HepG2 (cell line): ENCODE data around the gene SAMD10. TPM values are rescaled to one million over a fixed set of nuclear protein-coding genes. Genes with fewer than 3 reads are reported as not detected.

Experiments
- FOXC1 ChIP-seq: sonication (generic); formaldehyde crosslinking; IDR thresholded peaks from 2 replicates; pipeline ENCODE4 v1.8.0; 2022; ENCODE audit warnings: mild to moderate bottlenecking, missing genetic modification reagents, borderline replicate concordance
- GATA4 ChIP-seq: sonication (generic); IDR thresholded peaks from 2 replicates; pipeline ENCODE4 v1.6.1; 2016; ENCODE audit warnings: antibody characterized with exemption, low read depth, borderline replicate concordance
- MTF2 ChIP-seq: sonication (generic); formaldehyde crosslinking; IDR thresholded peaks from 2 replicates; pipeline ENCODE4 v1.5.0; 2020; ENCODE audit warnings: missing genetic modification reagents, borderline replicate concordance
- NPAS2 ChIP-seq: sonication (generic); formaldehyde crosslinking; IDR thresholded peaks from 2 replicates; pipeline ENCODE4 v1.8.0; 2022; ENCODE audit warnings: mild to moderate bottlenecking, missing genetic modification reagents, borderline replicate concordance
- RAD21 ChIP-seq: fragments of 450-650 bp; formaldehyde crosslinking; IDR thresholded peaks from 2 replicates; pipeline ENCODE4 v1.5.0; 2020; ENCODE audit warnings: mild to moderate bottlenecking
- RFX1 ChIP-seq: fragments of 450-650 bp; IDR thresholded peaks from 2 replicates; pipeline ENCODE4 v1.6.1; 2017
- SKI ChIP-seq: fragments of 450-650 bp; IDR thresholded peaks from one replicate; pipeline ENCODE4 v1.6.1; 2018; ENCODE audit warnings: mild to moderate bottlenecking; ENCODE audit not compliant: partially characterized antibody
- TAF1 ChIP-seq: sonication (generic); formaldehyde crosslinking; IDR thresholded peaks from 2 replicates; pipeline ENCODE4 v1.4.0; 2020; ENCODE audit warnings: missing genetic modification reagents
- TCF12 ChIP-seq, 2 experiments: fragments of 450-650 bp in 1 of 2; sonication (generic) in 1 of 2; formaldehyde crosslinking in 1 of 2; IDR thresholded peaks; 2 replicates each; pipeline versions ENCODE4 v1.6.1 to v1.8.0; 2017 to 2022; ENCODE audit warnings: antibody characterized with exemption in 1 of 2, mild to moderate bottlenecking in 1 of 2, missing genetic modification reagents in 1 of 2, moderate library complexity in 1 of 2
- THAP7 ChIP-seq: sonication (generic); formaldehyde crosslinking; IDR thresholded peaks from 2 replicates; pipeline ENCODE4 v1.8.1; 2023; ENCODE audit warnings: mild to moderate bottlenecking, missing genetic modification reagents
- THAP8 ChIP-seq: sonication (generic); formaldehyde crosslinking; IDR thresholded peaks from 2 replicates; pipeline ENCODE4 v1.5.1; 2020; ENCODE audit warnings: missing genetic modification reagents, mild to moderate bottlenecking, borderline replicate concordance
- TOPORS ChIP-seq: sonication (generic); formaldehyde crosslinking; IDR thresholded peaks from 2 replicates; pipeline ENCODE4 v1.8.0; 2023; ENCODE audit warnings: mild to moderate bottlenecking, missing genetic modification reagents
- U2AF1 ChIP-seq: fragments of 200-400 bp; formaldehyde crosslinking; optimal IDR thresholded peaks from 2 replicates; pipeline ENCODE3; 2017; ENCODE audit warnings: mild to moderate bottlenecking, low read depth, low read length
- ZBTB25 ChIP-seq: IDR thresholded peaks from 2 replicates; pipeline ENCODE4 v1.6.1; 2018; ENCODE audit warnings: missing genetic modification reagents
- ZFP37 ChIP-seq: sonication (generic); formaldehyde crosslinking; IDR thresholded peaks from 2 replicates; pipeline ENCODE4 v1.4.0; 2020; ENCODE audit warnings: missing genetic modification reagents, borderline replicate concordance
- ZFP91 ChIP-seq: sonication (generic); formaldehyde crosslinking; IDR thresholded peaks from 2 replicates; pipeline ENCODE4 v1.9.0; 2022; ENCODE audit warnings: missing genetic modification reagents, mild to moderate bottlenecking, borderline replicate concordance
- ZNF292 ChIP-seq: sonication (generic); formaldehyde crosslinking; IDR thresholded peaks from 2 replicates; pipeline ENCODE4 v1.8.1; 2022; ENCODE audit warnings: mild to moderate bottlenecking, low read depth, missing genetic modification reagents, borderline replicate concordance
- ZNF562 ChIP-seq: sonication (generic); formaldehyde crosslinking; IDR thresholded peaks from 2 replicates; pipeline ENCODE4 v1.8.0; 2022; ENCODE audit warnings: missing genetic modification reagents, borderline replicate concordance
- ZNF687 ChIP-seq: sonication (generic); formaldehyde crosslinking; IDR thresholded peaks from 2 replicates; pipeline ENCODE4 v1.5.1; 2020; ENCODE audit warnings: mild to moderate bottlenecking, missing genetic modification reagents, moderate library complexity
- ZNF709 ChIP-seq: sonication (generic); formaldehyde crosslinking; IDR thresholded peaks from 2 replicates; pipeline ENCODE4 v1.5.0; 2020; ENCODE audit warnings: mild to moderate bottlenecking, missing genetic modification reagents
- ZNF850 ChIP-seq: sonication (generic); formaldehyde crosslinking; conservative IDR thresholded peaks from 2 replicates; pipeline ENCODE4 v1.9.0; 2021; ENCODE audit warnings: mild to moderate bottlenecking, missing genetic modification reagents
- polyA plus RNA-seq, 8 experiments: library from polyadenylated mRNA; depleted of rRNA in 3 of 8; stranded (reverse) in 7 of 8; unstranded in 1 of 8; fragments of >200 nt; fragmentation: Illumina TruSeq in 4 of 8; extraction: Trizol in 4 of 8; gene quantifications; 2 replicates each; pipeline versions ENCODE4 v1.2.1 to v1.2.3, GENCODE V29; 2011 to 2016; ENCODE audit warnings: low read depth in 4 of 8, missing spikeins in 1 of 8, mixed read lengths in 1 of 8; ENCODE audit not compliant: insufficient read depth in 1 of 8
- total RNA-seq, 5 experiments: library from RNA; depleted of rRNA; stranded (reverse); fragments of >200 nt; fragmentation: Illumina TruSeq; extraction: Trizol; gene quantifications; 2 replicates each; pipeline ENCODE4 v1.2.3, GENCODE V29; 2016; ENCODE audit warnings: low read depth in 1 of 5

Gene SAMD10
- total and polyA plus RNA-seq, 2 of the 13 experiments (the other 11 are each of a cell fraction or from before 2014, with no cell fraction given), result 6.1 to 11.0 TPM

- TF ChIP-seq THAP8 (CRISPR knock-in tag) (no peak), RAD21 (CRISPR knock-in tag) (peak; percentile 54), ZNF292 (CRISPR knock-in tag) (0 out of 2 replicates have a peak, but pooled peaks have one; percentile 24), ZNF850 (CRISPR knock-in tag) (no peak), RFX1 (no peak), ZNF709 (no peak), GATA4 (peak; percentile 65; the same call in 1 of the 2 replicates), TCF12 (IDR thresholded peaks at IDR 0.05) (no peak), TCF12 (CRISPR knock-in tag; IDR thresholded peaks at IDR 0.05) (0 out of 2 replicates have a peak, but pooled peaks have one; percentile 44), ZNF562 (CRISPR knock-in tag) (no peak), MTF2 (CRISPR knock-in tag) (no peak), TAF1 (peak; percentile 89), FOXC1 (CRISPR knock-in tag) (peak; percentile 86; the same call in 1 of the 2 replicates), U2AF1 (peak; percentile 30), TOPORS (CRISPR knock-in tag) (no peak), NPAS2 (CRISPR knock-in tag) (no peak), THAP7 (no peak; the same call in 1 of the 2 replicates), ZBTB25 (CRISPR knock-in tag) (peak; percentile 49; the same call in 1 of the 2 replicates), ZFP91 (CRISPR knock-in tag) (peak; percentile 85), SKI (no peak), ZNF687 (peak; percentile 77; the same call in 1 of the 2 replicates), ZFP37 (CRISPR knock-in tag) (0 out of 2 replicates have a peak, but pooled peaks have one; percentile 82)
Measured at GRCh38 chr20:63957004-63957689, 22.3 kb downstream of the SAMD10 start (continued).
